ENCODE measurements around the gene SORL1. TPM values are rescaled to one million over a fixed set of nuclear protein-coding genes. Genes with fewer than 3 reads are reported as not detected.
"Not testable (repeated sequence)": the region's sequence is repeated elsewhere in the genome, so short reads cannot be mapped to it uniquely, and the experiment has no call there.

SORL1 gene, protein sequence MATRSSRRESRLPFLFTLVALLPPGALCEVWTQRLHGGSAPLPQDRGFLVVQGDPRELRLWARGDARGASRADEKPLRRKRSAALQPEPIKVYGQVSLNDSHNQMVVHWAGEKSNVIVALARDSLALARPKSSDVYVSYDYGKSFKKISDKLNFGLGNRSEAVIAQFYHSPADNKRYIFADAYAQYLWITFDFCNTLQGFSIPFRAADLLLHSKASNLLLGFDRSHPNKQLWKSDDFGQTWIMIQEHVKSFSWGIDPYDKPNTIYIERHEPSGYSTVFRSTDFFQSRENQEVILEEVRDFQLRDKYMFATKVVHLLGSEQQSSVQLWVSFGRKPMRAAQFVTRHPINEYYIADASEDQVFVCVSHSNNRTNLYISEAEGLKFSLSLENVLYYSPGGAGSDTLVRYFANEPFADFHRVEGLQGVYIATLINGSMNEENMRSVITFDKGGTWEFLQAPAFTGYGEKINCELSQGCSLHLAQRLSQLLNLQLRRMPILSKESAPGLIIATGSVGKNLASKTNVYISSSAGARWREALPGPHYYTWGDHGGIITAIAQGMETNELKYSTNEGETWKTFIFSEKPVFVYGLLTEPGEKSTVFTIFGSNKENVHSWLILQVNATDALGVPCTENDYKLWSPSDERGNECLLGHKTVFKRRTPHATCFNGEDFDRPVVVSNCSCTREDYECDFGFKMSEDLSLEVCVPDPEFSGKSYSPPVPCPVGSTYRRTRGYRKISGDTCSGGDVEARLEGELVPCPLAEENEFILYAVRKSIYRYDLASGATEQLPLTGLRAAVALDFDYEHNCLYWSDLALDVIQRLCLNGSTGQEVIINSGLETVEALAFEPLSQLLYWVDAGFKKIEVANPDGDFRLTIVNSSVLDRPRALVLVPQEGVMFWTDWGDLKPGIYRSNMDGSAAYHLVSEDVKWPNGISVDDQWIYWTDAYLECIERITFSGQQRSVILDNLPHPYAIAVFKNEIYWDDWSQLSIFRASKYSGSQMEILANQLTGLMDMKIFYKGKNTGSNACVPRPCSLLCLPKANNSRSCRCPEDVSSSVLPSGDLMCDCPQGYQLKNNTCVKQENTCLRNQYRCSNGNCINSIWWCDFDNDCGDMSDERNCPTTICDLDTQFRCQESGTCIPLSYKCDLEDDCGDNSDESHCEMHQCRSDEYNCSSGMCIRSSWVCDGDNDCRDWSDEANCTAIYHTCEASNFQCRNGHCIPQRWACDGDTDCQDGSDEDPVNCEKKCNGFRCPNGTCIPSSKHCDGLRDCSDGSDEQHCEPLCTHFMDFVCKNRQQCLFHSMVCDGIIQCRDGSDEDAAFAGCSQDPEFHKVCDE (N-terminal part only)
- 18.1 TPM for total RNA-seq (ENCODE audit: insufficient read depth, low replicate concordance)

DNA sequence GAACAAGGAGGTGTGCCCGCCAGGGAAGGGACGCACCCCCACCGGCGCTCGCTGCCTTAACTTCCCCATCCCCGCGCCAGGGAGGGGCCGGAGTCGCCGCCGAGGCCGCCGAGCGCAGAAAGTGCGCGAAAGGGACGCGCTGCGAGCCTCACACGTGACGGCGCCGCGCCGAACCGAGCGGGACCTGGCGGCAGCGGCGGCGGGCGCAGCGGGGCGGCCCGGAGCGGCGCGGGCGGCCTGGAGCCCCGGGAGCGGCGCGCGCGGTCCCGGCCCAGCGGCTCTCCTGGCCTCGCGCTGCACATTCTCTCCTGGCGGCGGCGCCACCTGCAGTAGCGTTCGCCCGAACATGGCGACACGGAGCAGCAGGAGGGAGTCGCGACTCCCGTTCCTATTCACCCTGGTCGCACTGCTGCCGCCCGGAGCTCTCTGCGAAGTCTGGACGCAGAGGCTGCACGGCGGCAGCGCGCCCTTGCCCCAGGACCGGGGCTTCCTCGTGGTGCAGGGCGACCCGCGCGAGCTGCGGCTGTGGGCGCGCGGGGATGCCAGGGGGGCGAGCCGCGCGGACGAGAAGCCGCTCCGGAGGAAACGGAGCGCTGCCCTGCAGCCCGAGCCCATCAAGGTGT, at the start of gene SORL1:
Gene SORL1, plus strand, starts transcription at position 329 of the 623 bp plus-strand sequence. Its CDS starts 18 bp downstream, at position 347.
- DNase-seq (ENCODE audit: low spot score), result peak; percentile 77

DNA sequence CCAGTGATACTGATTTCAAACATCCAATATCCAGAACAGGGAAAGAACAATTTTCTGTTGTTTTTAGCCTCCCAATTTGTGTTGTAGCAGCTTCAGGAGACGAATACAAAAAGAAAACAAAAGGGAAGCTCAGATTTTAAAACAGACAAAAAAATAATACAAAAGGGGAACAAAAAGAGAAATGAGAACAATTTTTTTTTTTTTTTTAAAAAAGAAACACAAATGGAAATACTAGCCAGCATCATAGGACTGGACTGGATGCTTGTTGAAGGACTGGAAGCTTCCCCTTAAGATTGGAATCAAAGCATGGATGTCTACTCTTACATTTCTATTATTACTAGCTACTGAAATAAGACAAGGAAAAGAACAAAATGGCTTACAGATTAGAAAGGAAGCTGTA, 46.5 kb upstream of the SORL1 start:
- DNase-seq (ENCODE audit: low spot score), result no peak

GRCh38 chr11:121406291-121406690, 45.8 kb upstream of the SORL1 start:
- DNase-seq (ENCODE audit: low spot score), result no peak

DNA sequence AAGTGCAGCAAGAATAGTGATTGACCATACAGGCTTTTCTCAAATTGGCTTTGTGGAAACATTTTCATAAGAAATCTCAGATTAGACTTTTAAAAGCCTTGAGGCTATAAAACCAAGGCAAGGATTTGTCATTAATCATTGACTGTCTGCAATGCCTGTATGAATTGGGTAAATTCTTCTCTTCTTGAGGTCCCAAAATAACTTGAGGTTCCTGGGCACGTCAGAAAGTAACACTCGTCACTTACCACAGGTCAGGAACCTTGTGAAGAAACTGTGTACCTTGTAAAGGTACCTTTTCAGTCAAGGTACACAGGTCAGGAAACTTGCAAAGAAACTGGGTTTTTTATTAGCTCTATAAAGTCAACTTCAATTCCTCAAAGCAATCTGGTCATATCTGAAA, 43.3 kb upstream of the SORL1 start:
- no peak for DNase-seq (ENCODE audit: low spot score)

- not testable (repeated sequence) for DNase-seq (ENCODE audit: low spot score)
Measured at GRCh38 chr11:121410041-121410440, 42.1 kb upstream of the SORL1 start.

GRCh38 chr11:121411330-121411729, 40.8 kb upstream of the SORL1 start:
- DNase-seq (ENCODE audit: low spot score), result not testable (repeated sequence)

DNA sequence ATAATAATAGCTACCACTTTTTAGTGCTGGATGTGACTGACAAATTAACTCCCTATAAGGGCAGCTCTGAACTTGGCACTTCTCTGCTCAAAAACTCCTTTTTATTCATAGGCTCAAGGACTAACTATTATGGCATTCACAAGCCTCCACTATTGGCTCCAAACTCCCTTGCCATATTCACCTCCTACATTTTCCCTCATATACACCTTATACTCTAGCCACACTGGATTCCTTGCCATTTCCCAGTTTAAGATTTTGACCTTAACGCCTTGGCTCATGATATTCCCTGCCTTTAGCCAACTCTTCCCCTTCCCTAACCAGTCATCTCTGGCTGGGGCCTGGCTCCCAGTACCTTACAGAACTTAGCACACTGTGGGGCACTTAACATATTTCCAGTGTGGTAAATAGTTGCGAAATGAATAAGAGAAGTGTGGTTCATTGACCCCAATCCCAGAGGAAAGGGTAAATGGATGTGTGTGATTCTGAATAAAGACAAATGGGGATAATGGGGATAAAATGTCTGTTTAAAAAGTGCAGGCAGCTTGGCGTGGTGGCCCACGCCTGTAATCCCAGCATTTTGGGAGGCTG, 40.0 kb upstream of the SORL1 start:
- DNase-seq (ENCODE audit: low spot score), result no peak

- no peak for DNase-seq (ENCODE audit: low spot score)
Measured at GRCh38 chr11:121412711-121413415, 39.3 kb upstream of the SORL1 start.

GRCh38 chr11:121414141-121414913, 37.8 kb upstream of the SORL1 start:
- no peak for DNase-seq (ENCODE audit: low spot score)

- no peak for DNase-seq (ENCODE audit: low spot score)
Measured at GRCh38 chr11:121415856-121416255, 36.3 kb upstream of the SORL1 start.

GRCh38 chr11:121417055-121417551, 35.0 kb upstream of the SORL1 start:
- DNase-seq (ENCODE audit: low spot score), result peak; percentile 81

DNA sequence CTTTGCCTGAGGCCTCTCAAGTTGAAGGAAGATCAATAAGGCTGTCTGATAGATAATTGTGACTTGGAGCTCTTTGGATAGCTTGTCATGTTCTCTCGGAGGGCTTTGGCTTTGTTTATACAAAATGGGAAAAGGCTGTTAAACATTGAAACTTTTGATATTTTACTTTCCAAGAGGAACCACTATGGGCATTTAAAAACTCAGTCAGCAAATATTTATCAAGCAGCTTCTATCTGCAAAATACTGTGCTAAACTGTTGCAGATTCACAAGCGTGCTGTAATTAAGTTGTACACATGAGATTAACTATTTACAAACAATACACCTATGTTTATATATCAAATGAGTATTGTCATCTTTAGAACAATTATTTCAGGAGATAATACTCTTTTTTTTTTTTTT, 34.5 kb upstream of the SORL1 start:
- no peak for DNase-seq (ENCODE audit: low spot score)

- no peak for DNase-seq (ENCODE audit: low spot score)
Measured at GRCh38 chr11:121418625-121419114, 33.4 kb upstream of the SORL1 start.

DNA sequence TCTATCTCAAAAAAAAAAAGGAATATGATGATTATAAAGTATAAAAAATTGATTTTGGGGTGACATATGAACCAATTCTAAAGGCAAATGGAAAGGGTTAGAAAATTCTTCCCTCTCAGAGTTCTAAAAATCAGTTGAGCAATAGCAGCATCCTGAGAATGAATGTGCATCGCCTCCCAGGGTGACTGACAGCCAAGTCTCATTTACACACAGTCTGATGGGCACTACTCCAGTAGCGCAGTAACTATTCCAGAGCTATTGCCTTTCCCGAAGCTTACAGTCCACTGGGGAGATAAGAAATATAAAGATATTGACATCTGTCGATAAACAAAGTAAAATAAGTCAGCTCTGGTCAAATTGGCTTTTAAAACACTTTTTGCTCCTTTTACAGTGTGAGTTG, 32.3 kb upstream of the SORL1 start:
- DNase-seq (ENCODE audit: low spot score), result no peak

GRCh38 chr11:121420398-121420797, 31.7 kb upstream of the SORL1 start:
- DNase-seq (ENCODE audit: low spot score), result no peak

DNA sequence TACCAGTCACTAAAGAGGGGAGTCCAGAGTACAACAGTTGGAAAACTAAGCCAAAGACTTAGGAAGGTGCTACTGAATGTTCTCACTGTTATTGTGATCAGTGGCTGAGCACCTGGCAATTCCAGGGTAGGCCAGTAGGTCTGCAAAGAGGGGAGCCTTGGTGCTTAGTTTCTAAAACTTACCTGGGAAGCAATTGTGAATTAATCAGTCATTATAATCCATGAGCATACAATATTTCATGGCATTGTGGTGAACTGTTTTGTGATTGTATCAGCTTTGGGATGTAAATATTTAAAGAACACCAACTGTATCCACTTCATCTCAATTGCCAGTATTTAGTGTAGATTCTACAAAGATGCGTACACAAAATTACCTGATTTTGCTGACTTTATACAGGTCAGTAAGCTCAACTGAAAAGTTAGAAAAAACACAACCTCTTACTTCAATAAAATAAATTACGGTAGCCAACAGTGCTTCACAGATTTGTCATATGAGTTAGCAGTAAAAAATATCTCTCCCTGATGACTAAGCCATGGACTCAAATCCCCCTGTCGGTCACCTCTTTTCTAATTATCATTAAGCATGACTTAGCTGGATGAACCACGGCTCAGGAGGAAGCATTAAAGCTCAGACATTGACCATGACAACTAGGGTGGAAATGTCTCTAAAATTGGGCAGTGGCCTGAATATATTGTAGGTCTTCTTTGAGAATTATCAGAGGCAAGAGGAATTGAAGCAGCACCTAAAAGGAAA, 30.8 kb upstream of the SORL1 start:
- no peak for DNase-seq (ENCODE audit: low spot score)

DNA sequence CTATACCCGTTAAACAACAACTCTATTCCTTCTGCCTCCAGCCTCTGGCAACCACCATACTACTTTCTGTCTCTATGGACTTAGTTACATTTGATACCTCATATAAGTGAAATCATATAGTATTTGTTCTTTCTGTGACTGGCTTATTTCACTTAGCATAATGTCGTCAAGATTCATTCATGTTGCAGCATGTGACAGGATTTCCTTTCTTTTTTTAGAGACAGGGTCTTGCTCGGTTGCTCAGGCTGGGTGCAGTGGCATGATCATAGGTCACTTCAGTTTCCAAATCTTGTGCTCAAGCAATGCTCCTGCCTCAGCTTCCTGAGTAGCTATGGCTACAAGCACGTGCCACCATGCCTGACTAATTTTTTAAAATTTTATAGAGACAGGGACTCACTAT, 29.4 kb upstream of the SORL1 start:
- no peak for DNase-seq (ENCODE audit: low spot score)

GRCh38 chr11:121425828-121426227, 26.3 kb upstream of the SORL1 start:
- DNase-seq (ENCODE audit: low spot score), result no peak
